Measurements from ENCODE around the gene CDKL4. TPM values are rescaled to one million over a fixed set of nuclear protein-coding genes. Genes with fewer than 3 reads are reported as not detected.
"Not testable (repeated sequence)": the region's sequence is repeated elsewhere in the genome, so short reads cannot be mapped to it uniquely, and the experiment has no call there.

Gene CDKL4
- polyA plus RNA-seq, 1 experiment, result not detected

DNA sequence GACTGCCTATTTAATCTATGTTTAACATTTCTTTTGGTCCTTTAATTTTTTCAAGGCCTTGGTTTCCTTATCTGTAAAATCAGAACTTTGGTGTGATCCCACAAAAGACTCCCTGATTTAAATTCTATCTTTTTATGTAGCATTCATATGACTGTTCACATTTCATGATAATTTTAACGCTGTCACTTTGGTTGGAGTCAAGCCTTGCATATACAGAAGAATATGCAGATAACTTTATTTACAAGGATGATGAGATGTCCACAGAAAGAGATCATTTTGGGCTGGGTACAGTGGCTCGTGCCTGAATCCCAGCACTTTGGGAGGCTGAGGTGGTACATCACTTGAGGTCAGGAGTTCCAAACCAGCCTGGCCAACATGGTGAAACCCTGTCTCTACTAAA lies 84.5 kb downstream of the CDKL4 start:
- Histone ChIP-seq H3K4me3 (ENCODE audit: low read depth, low read length) (no peak overlapping the region), H3K9me3 (ENCODE audit: control insufficient read depth, insufficient read depth, low read length) (no peaks in the 10 kb centered on the region), H3K27ac (ENCODE audit: low read depth, low read length) (no peak overlapping the region), H3K27me3 (ENCODE audit: control insufficient read depth, insufficient read depth, low read length) (no peaks in the 10 kb centered on the region)
- TF ChIP-seq, protein P1, sequence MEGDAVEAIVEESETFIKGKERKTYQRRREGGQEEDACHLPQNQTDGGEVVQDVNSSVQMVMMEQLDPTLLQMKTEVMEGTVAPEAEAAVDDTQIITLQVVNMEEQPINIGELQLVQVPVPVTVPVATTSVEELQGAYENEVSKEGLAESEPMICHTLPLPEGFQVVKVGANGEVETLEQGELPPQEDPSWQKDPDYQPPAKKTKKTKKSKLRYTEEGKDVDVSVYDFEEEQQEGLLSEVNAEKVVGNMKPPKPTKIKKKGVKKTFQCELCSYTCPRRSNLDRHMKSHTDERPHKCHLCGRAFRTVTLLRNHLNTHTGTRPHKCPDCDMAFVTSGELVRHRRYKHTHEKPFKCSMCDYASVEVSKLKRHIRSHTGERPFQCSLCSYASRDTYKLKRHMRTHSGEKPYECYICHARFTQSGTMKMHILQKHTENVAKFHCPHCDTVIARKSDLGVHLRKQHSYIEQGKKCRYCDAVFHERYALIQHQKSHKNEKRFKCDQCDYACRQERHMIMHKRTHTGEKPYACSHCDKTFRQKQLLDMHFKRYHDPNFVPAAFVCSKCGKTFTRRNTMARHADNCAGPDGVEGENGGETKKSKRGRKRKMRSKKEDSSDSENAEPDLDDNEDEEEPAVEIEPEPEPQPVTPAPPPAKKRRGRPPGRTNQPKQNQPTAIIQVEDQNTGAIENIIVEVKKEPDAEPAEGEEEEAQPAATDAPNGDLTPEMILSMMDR (IDR thresholded peaks at IDR 0.05; ENCODE audit: low read depth, low read length), result no peak
- ChIA-PET CTCF (no interaction called here), POLR2A (no interaction called here)
- no peak for DNase-seq (ENCODE audit: low read depth, low spot score)

DNA sequence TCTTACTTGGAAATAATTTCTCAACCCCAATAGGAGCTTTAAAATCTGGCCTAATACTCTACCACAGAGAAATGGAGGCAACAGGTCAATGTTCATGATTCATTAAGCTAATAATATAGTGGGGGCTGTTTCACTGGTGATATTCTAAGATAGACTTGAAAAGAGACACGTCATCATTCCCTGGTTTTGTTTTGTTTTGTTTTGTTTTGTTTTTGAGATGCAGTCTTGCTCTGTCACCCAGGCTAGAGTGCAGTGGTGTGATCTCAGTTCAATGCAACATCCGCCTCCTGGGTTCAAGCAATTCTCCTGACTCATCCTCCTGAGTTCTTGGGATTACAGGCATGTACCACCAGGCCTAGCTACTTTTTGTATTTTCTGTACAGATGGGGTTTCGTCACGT lies 85.4 kb downstream of the CDKL4 start:
- no peak for DNase-seq (ENCODE audit: low read depth, low spot score)
- TF ChIP-seq, protein P1 (IDR thresholded peaks at IDR 0.05; ENCODE audit: low read depth, low read length), result no peak
- ChIA-PET POLR2A (no interaction called here), CTCF (interaction anchor here (1.3 kb wide), 1 partner anchor 69 kb away, joined by 5 read pairs; no protein-coding TSS in a partner anchor)
- Histone ChIP-seq H3K4me3 (ENCODE audit: low read depth, low read length) (no peak overlapping the region), H3K27me3 (ENCODE audit: control insufficient read depth, insufficient read depth, low read length) (no peaks in the 10 kb centered on the region), H3K9me3 (ENCODE audit: control insufficient read depth, insufficient read depth, low read length) (no peaks in the 10 kb centered on the region), H3K27ac (ENCODE audit: low read depth, low read length) (no peak overlapping the region)

- TF ChIP-seq, protein P1 (IDR thresholded peaks at IDR 0.05; ENCODE audit: low read depth, low read length), result no peak
- DNase-seq (ENCODE audit: low read depth, low spot score), result no peak
- no peak overlapping the region for H3K27ac ChIP-seq (ENCODE audit: low read depth, low read length)
- no peak overlapping the region for H3K4me3 ChIP-seq (ENCODE audit: low read depth, low read length)
- ChIA-PET POLR2A (no interaction called here), CTCF (no interaction called here)
- no peaks in the 10 kb centered on the region for H3K27me3 ChIP-seq (ENCODE audit: control insufficient read depth, insufficient read depth, low read length)
- no peaks in the 10 kb centered on the region for H3K9me3 ChIP-seq (ENCODE audit: control insufficient read depth, insufficient read depth, low read length)
Observed at GRCh38 chr2:39156846-39157245, 86.9 kb downstream of the CDKL4 start.

- ChIA-PET CTCF (interaction anchor here (0.6 to 1.6 kb wide), 2 partner anchors 32 to 149 kb away, joined by 3 to 4 read pairs; no protein-coding TSS in a partner anchor), POLR2A (no interaction called here)
- DNase-seq (ENCODE audit: low read depth, low spot score), result no peak
- TF ChIP-seq, protein P1 (IDR thresholded peaks at IDR 0.05; ENCODE audit: low read depth, low read length), result no peak
- Histone ChIP-seq H3K27me3 (ENCODE audit: control insufficient read depth, insufficient read depth, low read length) (no peaks in the 10 kb centered on the region), H3K9me3 (ENCODE audit: control insufficient read depth, insufficient read depth, low read length) (no peaks in the 10 kb centered on the region), H3K27ac (ENCODE audit: low read depth, low read length) (no peak overlapping the region), H3K4me3 (ENCODE audit: low read depth, low read length) (no peak overlapping the region)
Observed at GRCh38 chr2:39156107-39156506, 87.7 kb downstream of the CDKL4 start.

- CTCF ChIA-PET, result interaction anchor here (0.6 to 1.6 kb wide), 2 partner anchors 31 to 149 kb away, joined by 3 to 4 read pairs; no protein-coding TSS in a partner anchor
- DNase-seq (ENCODE audit: low read depth, low spot score); H3K27me3 ChIP-seq (ENCODE audit: control insufficient read depth, insufficient read depth, low read length); H3K27ac ChIP-seq (ENCODE audit: low read depth, low read length); H3K9me3 ChIP-seq (ENCODE audit: control insufficient read depth, insufficient read depth, low read length); POLR2A ChIA-PET; H3K4me3 ChIP-seq (ENCODE audit: low read depth, low read length): not testable (repeated sequence)
Observed at GRCh38 chr2:39155573-39155972, 88.2 kb downstream of the CDKL4 start.

GRCh38 chr2:39154944-39155343 lies 88.8 kb downstream of the CDKL4 start:
- TF ChIP-seq, protein P1 (IDR thresholded peaks at IDR 0.05; ENCODE audit: low read depth, low read length), result no peak
- Histone ChIP-seq H3K4me3 (ENCODE audit: low read depth, low read length) (no peak overlapping the region), H3K27ac (ENCODE audit: low read depth, low read length) (no peak overlapping the region), H3K27me3 (ENCODE audit: control insufficient read depth, insufficient read depth, low read length) (no peaks in the 10 kb centered on the region), H3K9me3 (ENCODE audit: control insufficient read depth, insufficient read depth, low read length) (no peaks in the 10 kb centered on the region)
- ChIA-PET CTCF (interaction anchor here (1.6 kb wide), 1 partner anchor 31 kb away, joined by 4 read pairs; no protein-coding TSS in a partner anchor), POLR2A (no interaction called here)
- no peak for DNase-seq (ENCODE audit: low read depth, low spot score)

All from AG04450 (cell line).